HG03025 (cell line): ENCODE results near the gene ADD1.
"Not testable (repeated sequence)": the region's sequence is repeated elsewhere in the genome, so short reads cannot be mapped to it uniquely, and the experiment has no call there.

Experiments used
- ATAC-seq: cut with Tn5 transposase; IDR thresholded peaks from one replicate; pipeline ENCODE4 v1.9.1; 2021; ENCODE audit warnings: mild to moderate bottlenecking, moderate library complexity; ENCODE audit not compliant: unreplicated experiment, low FRiP score

Gene ADD1

GRCh38 chr4:2930135-2930757, 86.6 kb downstream of the ADD1 start:
- ATAC-seq, result no peak

GRCh38 chr4:2930758-2931511, 87.3 kb downstream of the ADD1 start:
- ATAC-seq, result no peak

GRCh38 chr4:2931512-2932301, 88.1 kb downstream of the ADD1 start:
- no peak for ATAC-seq

GRCh38 chr4:2932321-2932950, 88.8 kb downstream of the ADD1 start:
- ATAC-seq, result no peak

- no peak for ATAC-seq
Observed at GRCh38 chr4:2932951-2933565, 89.4 kb downstream of the ADD1 start.

- no peak for ATAC-seq
Observed at GRCh38 chr4:2933566-2934076, 90.0 kb downstream of the ADD1 start.

GRCh38 chr4:2934077-2934812, 90.6 kb downstream of the ADD1 start:
- ATAC-seq, result no peak

- no peak for ATAC-seq
Observed at GRCh38 chr4:2934813-2935761, 91.4 kb downstream of the ADD1 start.

GRCh38 chr4:2935762-2936743, 92.4 kb downstream of the ADD1 start:
- ATAC-seq, result no peak

- peak; percentile 36 for ATAC-seq
Observed at GRCh38 chr4:2936773-2937145, 93.1 kb downstream of the ADD1 start.

GRCh38 chr4:2937146-2937857, 93.7 kb downstream of the ADD1 start:
- no peak for ATAC-seq

- ATAC-seq, result no peak
Observed at GRCh38 chr4:2937986-2938385, 94.3 kb downstream of the ADD1 start.

- ATAC-seq, result not testable (repeated sequence)
Observed at GRCh38 chr4:2938411-2938810, 94.8 kb downstream of the ADD1 start.

GRCh38 chr4:2938906-2939305, 95.3 kb downstream of the ADD1 start:
- ATAC-seq, result no peak

- ATAC-seq, result no peak
Observed at GRCh38 chr4:2939383-2940243, 96.0 kb downstream of the ADD1 start.
